K562 (cell line): Measurements from ENCODE around the gene EZH1. TPM values are rescaled to one million over a fixed set of nuclear protein-coding genes. Genes with fewer than 3 reads are reported as not detected.

Source experiments
- CBX3 ChIP-seq, 2 experiments: IDR thresholded peaks; 1 replicate in 1 of 2; 2 replicates in 1 of 2; pipeline ENCODE4 v1.6.1; 2012; ENCODE audit warnings: inconsistent platforms in 2 of 2, low read length in 2 of 2, borderline replicate concordance in 1 of 2, control low read depth in 1 of 2
- CCNT2 ChIP-seq: IDR thresholded peaks from 2 replicates; pipeline ENCODE4 v1.6.1; 2011; ENCODE audit warnings: borderline replicate concordance, low read depth, mild to moderate bottlenecking, moderate library complexity, mixed read lengths, low read length; ENCODE audit not compliant: insufficient read length; ENCODE audit errors: extremely low read depth
- CXXC5 ChIP-seq: fragments of 250-450 bp; sonication (Bioruptor Pico); IDR thresholded peaks from 2 replicates; pipeline ENCODE4 v1.8.0; 2022; ENCODE audit warnings: inconsistent platforms, mild to moderate bottlenecking, moderate library complexity
- FOS ChIP-seq: IDR thresholded peaks from 3 replicates; pipeline ENCODE4 v1.6.1; 2011; ENCODE audit not compliant: insufficient read length; ENCODE audit errors: extremely low read depth
- HMG20B ChIP-seq: fragments of 250-450 bp; sonication (Bioruptor Pico); IDR thresholded peaks from 2 replicates; pipeline ENCODE4 v1.5.0; 2021; ENCODE audit warnings: mild to moderate bottlenecking
- JUNB ChIP-seq: fragments of 450-650 bp; formaldehyde crosslinking; conservative IDR thresholded peaks from 2 replicates; pipeline ENCODE4 v1.4.0; 2020; ENCODE audit warnings: mild to moderate bottlenecking
- KDM5B ChIP-seq: fragments of 200-600 bp; sonication (generic); IDR thresholded peaks from 2 replicates; pipeline ENCODE4 v1.6.1; 2012; ENCODE audit warnings: low read depth, mild to moderate bottlenecking, moderate library complexity, low read length, control low read depth, inconsistent platforms; ENCODE audit not compliant: insufficient replicate concordance
- MED1 ChIP-seq: sonication (generic); formaldehyde crosslinking; IDR thresholded peaks from 2 replicates; pipeline ENCODE4 v1.8.1; 2023; ENCODE audit warnings: missing genetic modification reagents, borderline replicate concordance
- TRIM28 ChIP-seq: fragments of 450-650 bp; IDR thresholded peaks from 2 replicates; pipeline ENCODE4 v1.6.1; 2017
- ZNF766 ChIP-seq: fragments of 200-800 bp; sonication (Bioruptor generic); conservative IDR thresholded peaks from 2 replicates; pipeline ENCODE4 v1.6.1; 2016; ENCODE audit warnings: missing genetic modification characterization, missing compliant biosample characterization
- polyA plus RNA-seq, 8 experiments: library from polyadenylated mRNA; depleted of rRNA in 4 of 8; stranded (reverse) in 5 of 8; unstranded in 3 of 8; fragments of >200 nt; fragmentation: Nextera tagmentation in 2 of 8; fragmentation: Illumina TruSeq in 1 of 8; extraction: Ambion mirVana in 2 of 8; extraction: Trizol in 1 of 8; gene quantifications; 2 replicates each; pipeline versions ENCODE4 v1.2.1 to v1.2.3, GENCODE V29; 2011 to 2014; ENCODE audit warnings: inconsistent platforms in 1 of 8, missing spikeins in 1 of 8
- total RNA-seq, 7 experiments: library from RNA; depleted of rRNA in 6 of 7; stranded (reverse); fragments of >200 nt in 6 of 7; fragmentation: Illumina TruSeq in 2 of 7; extraction: Trizol in 2 of 7; gene quantifications; 2 replicates each; pipeline versions ENCODE4 v1.2.1 to v1.2.3, GENCODE V29; 2011 to 2021; ENCODE audit warnings: low replicate concordance in 1 of 7
- TF ChIP-seq, protein P1 (sequence below), 2 experiments: IDR thresholded peaks; 2 replicates each; pipeline ENCODE4 v1.6.1; 2011; ENCODE audit warnings: borderline replicate concordance in 1 of 2, control low read depth in 1 of 2, low read depth in 1 of 2, low read length in 1 of 2, mild to moderate bottlenecking in 1 of 2, mixed read lengths in 1 of 2, moderate library complexity in 1 of 2; ENCODE audit not compliant: insufficient read depth in 1 of 2, insufficient read length in 1 of 2, poor library complexity in 1 of 2, severe bottlenecking in 1 of 2; ENCODE audit errors: extremely low read depth in 1 of 2
- TF ChIP-seq, protein P2 (sequence below): fragments of 250-450 bp; sonication (Bioruptor Pico); IDR thresholded peaks from 2 replicates; pipeline ENCODE4 v1.4.0; 2020; ENCODE audit warnings: mild to moderate bottlenecking, moderate library complexity
- TF ChIP-seq, protein P3 (sequence below): fragments of 200-800 bp; sonication (Bioruptor generic); IDR thresholded peaks from 2 replicates; pipeline ENCODE4 v1.6.1; 2017; ENCODE audit warnings: missing genetic modification characterization, missing compliant biosample characterization
- TF ChIP-seq, protein P4 (sequence below): fragments of 450-650 bp; IDR thresholded peaks from 2 replicates; pipeline ENCODE4 v1.6.1; 2016; ENCODE audit warnings: antibody characterized with exemption
- TF ChIP-seq, protein P5 (sequence below): fragments of 250-450 bp; sonication (Bioruptor Pico); IDR thresholded peaks from 2 replicates; pipeline ENCODE4 v1.5.0; 2021; ENCODE audit warnings: mild to moderate bottlenecking, moderate library complexity

EZH1 gene
- total and polyA plus RNA-seq, 9 of the 15 experiments (the other 6 are each of a cell fraction or from before 2014, with no cell fraction given) = 8.6 to 40.8 (median 22.9) TPM

DNA sequence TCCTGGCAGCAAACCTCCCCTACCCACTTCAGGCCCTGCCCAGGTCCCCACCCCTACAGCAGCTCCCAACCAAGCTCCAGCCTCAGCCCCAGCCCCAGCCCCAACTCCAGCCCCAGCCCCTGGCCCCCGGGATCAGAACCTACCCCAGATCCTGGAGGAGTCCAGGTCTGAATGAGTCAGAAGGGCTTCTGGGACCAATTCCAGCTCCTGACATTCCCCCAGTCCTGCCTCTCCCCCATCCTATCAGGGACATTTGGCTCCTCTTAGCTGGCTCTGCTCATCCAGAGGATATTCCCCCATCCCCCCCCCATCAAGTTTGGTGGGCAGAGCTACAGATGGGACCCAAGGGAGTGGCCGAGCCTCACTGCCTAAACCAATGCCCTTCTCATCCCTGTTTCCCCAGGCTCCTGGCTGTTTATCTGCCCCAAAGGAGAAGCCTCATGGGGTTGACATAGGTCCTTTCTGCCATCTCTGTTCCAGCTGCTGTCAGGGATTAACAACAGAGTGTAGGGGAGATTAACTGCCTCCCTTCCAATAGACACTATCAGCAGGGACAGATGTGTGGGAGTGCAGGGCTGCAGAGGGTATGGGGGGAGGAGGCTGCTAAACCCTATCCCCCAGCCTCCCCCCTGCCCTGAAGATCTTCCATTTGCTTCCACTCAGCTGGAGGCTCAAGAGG is 46.0 kb downstream of the EZH1 start (continued):
- TF ChIP-seq, protein P1, sequence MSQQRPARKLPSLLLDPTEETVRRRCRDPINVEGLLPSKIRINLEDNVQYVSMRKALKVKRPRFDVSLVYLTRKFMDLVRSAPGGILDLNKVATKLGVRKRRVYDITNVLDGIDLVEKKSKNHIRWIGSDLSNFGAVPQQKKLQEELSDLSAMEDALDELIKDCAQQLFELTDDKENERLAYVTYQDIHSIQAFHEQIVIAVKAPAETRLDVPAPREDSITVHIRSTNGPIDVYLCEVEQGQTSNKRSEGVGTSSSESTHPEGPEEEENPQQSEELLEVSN (IDR thresholded peaks at IDR 0.05; ENCODE audit: borderline replicate concordance in 1 of 2, extremely low read depth in 1 of 2, insufficient read depth in 1 of 2, insufficient read length in 1 of 2, low read depth in 1 of 2, low read length in 1 of 2, poor library complexity in 1 of 2, severe bottlenecking in 1 of 2) = peak in 1 of 2 experiments; percentile 14
- TF ChIP-seq CXXC5 (CRISPR knock-in tag) = peak; percentile 83
- no peak for TF ChIP-seq KDM5B
- no peak for TF ChIP-seq HMG20B (CRISPR knock-in tag)
- TF ChIP-seq MED1 (CRISPR knock-in tag) = no peak
- TF ChIP-seq JUNB (CRISPR knock-in tag) = no peak
- peak; percentile 87 for TF ChIP-seq TRIM28
- peak; percentile 16 for TF ChIP-seq FOS
- TF ChIP-seq, protein P2, sequence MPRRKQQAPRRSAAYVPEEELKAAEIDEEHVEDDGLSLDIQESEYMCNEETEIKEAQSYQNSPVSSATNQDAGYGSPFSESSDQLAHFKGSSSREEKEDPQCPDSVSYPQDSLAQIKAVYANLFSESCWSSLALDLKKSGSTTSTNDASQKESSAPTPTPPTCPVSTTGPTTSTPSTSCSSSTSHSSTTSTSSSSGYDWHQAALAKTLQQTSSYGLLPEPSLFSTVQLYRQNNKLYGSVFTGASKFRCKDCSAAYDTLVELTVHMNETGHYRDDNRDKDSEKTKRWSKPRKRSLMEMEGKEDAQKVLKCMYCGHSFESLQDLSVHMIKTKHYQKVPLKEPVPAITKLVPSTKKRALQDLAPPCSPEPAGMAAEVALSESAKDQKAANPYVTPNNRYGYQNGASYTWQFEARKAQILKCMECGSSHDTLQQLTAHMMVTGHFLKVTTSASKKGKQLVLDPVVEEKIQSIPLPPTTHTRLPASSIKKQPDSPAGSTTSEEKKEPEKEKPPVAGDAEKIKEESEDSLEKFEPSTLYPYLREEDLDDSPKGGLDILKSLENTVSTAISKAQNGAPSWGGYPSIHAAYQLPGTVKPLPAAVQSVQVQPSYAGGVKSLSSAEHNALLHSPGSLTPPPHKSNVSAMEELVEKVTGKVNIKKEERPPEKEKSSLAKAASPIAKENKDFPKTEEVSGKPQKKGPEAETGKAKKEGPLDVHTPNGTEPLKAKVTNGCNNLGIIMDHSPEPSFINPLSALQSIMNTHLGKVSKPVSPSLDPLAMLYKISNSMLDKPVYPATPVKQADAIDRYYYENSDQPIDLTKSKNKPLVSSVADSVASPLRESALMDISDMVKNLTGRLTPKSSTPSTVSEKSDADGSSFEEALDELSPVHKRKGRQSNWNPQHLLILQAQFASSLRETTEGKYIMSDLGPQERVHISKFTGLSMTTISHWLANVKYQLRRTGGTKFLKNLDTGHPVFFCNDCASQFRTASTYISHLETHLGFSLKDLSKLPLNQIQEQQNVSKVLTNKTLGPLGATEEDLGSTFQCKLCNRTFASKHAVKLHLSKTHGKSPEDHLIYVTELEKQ (CRISPR knock-in tag) = no peak
- peak; percentile 97 for TF ChIP-seq ZNF766
- TF ChIP-seq, protein P3, sequence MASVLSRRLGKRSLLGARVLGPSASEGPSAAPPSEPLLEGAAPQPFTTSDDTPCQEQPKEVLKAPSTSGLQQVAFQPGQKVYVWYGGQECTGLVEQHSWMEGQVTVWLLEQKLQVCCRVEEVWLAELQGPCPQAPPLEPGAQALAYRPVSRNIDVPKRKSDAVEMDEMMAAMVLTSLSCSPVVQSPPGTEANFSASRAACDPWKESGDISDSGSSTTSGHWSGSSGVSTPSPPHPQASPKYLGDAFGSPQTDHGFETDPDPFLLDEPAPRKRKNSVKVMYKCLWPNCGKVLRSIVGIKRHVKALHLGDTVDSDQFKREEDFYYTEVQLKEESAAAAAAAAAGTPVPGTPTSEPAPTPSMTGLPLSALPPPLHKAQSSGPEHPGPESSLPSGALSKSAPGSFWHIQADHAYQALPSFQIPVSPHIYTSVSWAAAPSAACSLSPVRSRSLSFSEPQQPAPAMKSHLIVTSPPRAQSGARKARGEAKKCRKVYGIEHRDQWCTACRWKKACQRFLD (CRISPR knock-in tag) = peak; percentile 99
- TF ChIP-seq, protein P4, sequence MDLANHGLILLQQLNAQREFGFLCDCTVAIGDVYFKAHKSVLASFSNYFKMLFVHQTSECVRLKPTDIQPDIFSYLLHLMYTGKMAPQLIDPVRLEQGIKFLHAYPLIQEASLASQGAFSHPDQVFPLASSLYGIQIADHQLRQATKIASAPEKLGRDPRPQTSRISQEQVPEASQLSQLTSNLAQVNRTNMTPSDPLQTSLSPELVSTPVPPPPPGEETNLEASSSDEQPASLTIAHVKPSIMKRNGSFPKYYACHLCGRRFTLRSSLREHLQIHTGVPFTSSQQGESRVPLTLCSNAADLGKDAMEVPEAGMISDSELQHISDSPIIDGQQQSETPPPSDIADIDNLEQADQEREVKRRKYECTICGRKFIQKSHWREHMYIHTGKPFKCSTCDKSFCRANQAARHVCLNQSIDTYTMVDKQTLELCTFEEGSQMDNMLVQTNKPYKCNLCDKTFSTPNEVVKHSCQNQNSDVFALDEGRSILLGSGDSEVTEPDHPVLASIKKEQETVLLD = peak; percentile 91; the same call in 1 of the 2 replicates
- TF ChIP-seq CBX3 (IDR thresholded peaks at IDR 0.05; ENCODE audit: borderline replicate concordance in 1 of 2, low read length in 2 of 2) = peak in 1 of 2 experiments; percentile 91; a peak in 1 of 3 replicates
- TF ChIP-seq, protein P5, sequence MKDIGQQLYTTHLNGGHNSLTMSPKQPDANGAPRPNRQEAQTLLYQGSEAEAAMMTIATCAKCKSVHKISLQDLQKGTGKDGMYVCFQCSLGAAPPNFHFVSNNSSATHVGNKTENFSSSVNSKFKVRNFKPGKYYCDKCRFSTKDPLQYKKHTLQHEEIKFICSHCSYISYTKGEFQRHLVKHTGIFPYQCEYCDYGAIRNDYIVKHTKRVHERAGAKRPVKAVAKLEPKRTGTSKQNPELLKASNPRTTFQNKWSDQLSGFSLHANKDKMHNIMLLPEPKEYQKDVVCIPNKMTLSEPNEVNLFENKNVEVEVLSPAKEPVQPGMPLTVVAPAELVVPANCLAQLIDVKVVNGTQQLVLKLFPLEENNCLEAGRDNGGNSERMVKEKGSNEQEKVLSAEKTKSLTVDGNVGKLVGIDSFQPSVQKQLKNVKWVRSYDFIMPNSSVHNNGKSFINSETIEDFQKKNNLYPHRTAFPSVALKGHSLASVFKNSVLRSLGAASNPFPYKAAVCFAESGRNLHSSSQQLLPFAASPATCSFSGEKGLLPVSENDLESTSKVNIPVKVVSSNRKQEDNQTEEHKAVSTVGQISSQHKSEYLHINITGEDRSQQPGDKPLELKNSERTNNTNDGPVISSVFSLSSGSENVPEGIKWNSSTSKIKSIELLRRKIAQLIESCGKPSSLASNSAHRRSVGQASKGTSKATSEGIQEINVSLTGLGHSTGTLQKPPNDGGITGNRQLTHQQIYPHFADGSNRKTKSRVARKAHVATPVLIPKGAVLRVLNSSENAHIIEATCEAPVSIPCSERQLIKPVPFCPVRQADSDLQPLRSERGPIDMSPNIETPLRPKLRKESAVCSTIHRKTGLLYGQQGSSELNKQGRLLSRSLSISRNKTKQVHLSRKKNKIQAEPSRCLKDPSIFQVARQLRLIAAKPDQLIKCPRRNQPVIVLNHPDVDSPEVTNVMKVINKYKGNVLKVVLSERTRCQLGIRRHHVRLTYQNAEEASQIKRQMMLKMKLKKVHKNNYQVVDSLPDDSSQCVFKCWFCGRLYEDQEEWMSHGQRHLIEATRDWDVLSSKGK = no peak
- TF ChIP-seq CCNT2 = peak; percentile 99
